ENCODE measurements around the gene RAB3GAP2. TPM values are rescaled to one million over a fixed set of nuclear protein-coding genes. Genes with fewer than 3 reads are reported as not detected.
"Not testable (repeated sequence)": the region's sequence is repeated elsewhere in the genome, so short reads cannot be mapped to it uniquely, and the experiment has no call there.

The RAB3GAP2 gene
- total RNA-seq, 1 experiment from 2014 or later = 27.8 TPM

- peaks cover 8% of the 10 kb centered on the region; the same call in 1 of the 2 replicates for H3K9me3 ChIP-seq (replicated peaks)
- no peak overlapping the region for H3K4me3 ChIP-seq
- no peak overlapping the region for H3K27ac ChIP-seq
- no peaks in the 10 kb centered on the region; the same call in 1 of the 2 replicates for H3K36me3 ChIP-seq
- H3K27me3 ChIP-seq = no peaks in the 10 kb centered on the region
- no peak for DNase-seq
- H3K4me1 ChIP-seq = no peaks in the 10 kb centered on the region
Measured at GRCh38 chr1:220239966-220240365, 32.3 kb downstream of the RAB3GAP2 start.

- Histone ChIP-seq H3K36me3 (no peaks in the 10 kb centered on the region; the same call in 1 of the 2 replicates), H3K27me3 (no peaks in the 10 kb centered on the region), H3K4me1 (no peaks in the 10 kb centered on the region), H3K9me3 (replicated peaks) (peaks cover 4% of the 10 kb centered on the region; the same call in 1 of the 2 replicates), H3K4me3 (no peak overlapping the region), H3K27ac (no peak overlapping the region)
- no peak for DNase-seq
Measured at GRCh38 chr1:220239213-220239612, 33.0 kb downstream of the RAB3GAP2 start.

- H3K4me3 ChIP-seq; H3K9me3 ChIP-seq (replicated peaks); H3K27ac ChIP-seq; H3K4me1 ChIP-seq; H3K36me3 ChIP-seq; H3K27me3 ChIP-seq; DNase-seq: not testable (repeated sequence)
Measured at GRCh38 chr1:220236278-220236677, 36.0 kb downstream of the RAB3GAP2 start.

- Histone ChIP-seq H3K27ac (no peak overlapping the region), H3K9me3 (replicated peaks) (no peaks in the 10 kb centered on the region), H3K4me3 (no peak overlapping the region), H3K27me3 (no peaks in the 10 kb centered on the region), H3K36me3 (peaks cover 6% of the 10 kb centered on the region), H3K4me1 (no peaks in the 10 kb centered on the region)
- no peak for DNase-seq
Measured at GRCh38 chr1:220235462-220235861, 36.8 kb downstream of the RAB3GAP2 start.

- DNase-seq = no peak
- H3K9me3 ChIP-seq (replicated peaks) = no peaks in the 10 kb centered on the region
- H3K4me1 ChIP-seq = no peaks in the 10 kb centered on the region
- H3K36me3 ChIP-seq = peaks cover 6% of the 10 kb centered on the region
- no peaks in the 10 kb centered on the region for H3K27me3 ChIP-seq
- no peak overlapping the region for H3K27ac ChIP-seq
- no peak overlapping the region for H3K4me3 ChIP-seq
Measured at GRCh38 chr1:220233927-220234326, 38.3 kb downstream of the RAB3GAP2 start.

GRCh38 chr1:220229771-220230170 lies 42.5 kb downstream of the RAB3GAP2 start:
- Histone ChIP-seq H3K36me3 (peaks cover 14% of the 10 kb centered on the region), H3K9me3 (replicated peaks) (no peaks in the 10 kb centered on the region), H3K4me1 (no peaks in the 10 kb centered on the region), H3K27ac (no peak overlapping the region), H3K27me3 (no peaks in the 10 kb centered on the region), H3K4me3 (no peak overlapping the region)
- DNase-seq = no peak

- no peak overlapping the region for H3K4me3 ChIP-seq
Measured at GRCh38 chr1:220227393-220227792, 44.9 kb downstream of the RAB3GAP2 start.

GRCh38 chr1:220226752-220227151 lies 45.5 kb downstream of the RAB3GAP2 start:
- Histone ChIP-seq H3K4me1 (no peaks in the 10 kb centered on the region), H3K9me3 (replicated peaks) (no peaks in the 10 kb centered on the region), H3K4me3 (no peak overlapping the region), H3K27me3 (no peaks in the 10 kb centered on the region), H3K27ac (no peak overlapping the region), H3K36me3 (peaks cover 11% of the 10 kb centered on the region; the same call in 1 of the 2 replicates)
- DNase-seq = no peak

More at GRCh38 chr1:220227393-220227792, 44.9 kb downstream of the RAB3GAP2 start:
- no peak overlapping the region for H3K27ac ChIP-seq
- H3K27me3 ChIP-seq = no peaks in the 10 kb centered on the region
- H3K4me1 ChIP-seq = no peaks in the 10 kb centered on the region
- peaks cover 13% of the 10 kb centered on the region for H3K36me3 ChIP-seq
- no peak for DNase-seq
- H3K9me3 ChIP-seq (replicated peaks) = no peaks in the 10 kb centered on the region

GRCh38 chr1:220225957-220226356 lies 46.3 kb downstream of the RAB3GAP2 start:
- no peak overlapping the region for H3K4me3 ChIP-seq

GRCh38 chr1:220224611-220225124 lies 47.6 kb downstream of the RAB3GAP2 start:
- H3K4me1 ChIP-seq = no peaks in the 10 kb centered on the region
- no peaks in the 10 kb centered on the region for H3K27me3 ChIP-seq
- no peaks in the 10 kb centered on the region for H3K9me3 ChIP-seq (replicated peaks)
- no peak for DNase-seq
- H3K36me3 ChIP-seq = peaks cover 15% of the 10 kb centered on the region
- no peak overlapping the region for H3K4me3 ChIP-seq
- H3K27ac ChIP-seq = no peak overlapping the region

More at GRCh38 chr1:220225957-220226356, 46.3 kb downstream of the RAB3GAP2 start:
- no peaks in the 10 kb centered on the region for H3K4me1 ChIP-seq
- no peaks in the 10 kb centered on the region for H3K9me3 ChIP-seq (replicated peaks)
- H3K36me3 ChIP-seq = peaks cover 15% of the 10 kb centered on the region
- DNase-seq = no peak
- H3K27ac ChIP-seq = no peak overlapping the region
- no peaks in the 10 kb centered on the region for H3K27me3 ChIP-seq

GRCh38 chr1:220224033-220224432 lies 48.2 kb downstream of the RAB3GAP2 start:
- no peak overlapping the region for H3K4me3 ChIP-seq
- no peaks in the 10 kb centered on the region for H3K9me3 ChIP-seq (replicated peaks)
- no peaks in the 10 kb centered on the region for H3K4me1 ChIP-seq
- H3K27ac ChIP-seq = no peak overlapping the region
- no peak for DNase-seq
- H3K27me3 ChIP-seq = no peaks in the 10 kb centered on the region
- peaks cover 15% of the 10 kb centered on the region for H3K36me3 ChIP-seq

GRCh38 chr1:220222939-220223338 lies 49.3 kb downstream of the RAB3GAP2 start:
- Histone ChIP-seq H3K27ac (no peak overlapping the region), H3K36me3 (peaks cover 9% of the 10 kb centered on the region), H3K27me3 (no peaks in the 10 kb centered on the region), H3K4me3 (no peak overlapping the region), H3K4me1 (no peaks in the 10 kb centered on the region), H3K9me3 (replicated peaks) (no peaks in the 10 kb centered on the region)
- no peak for DNase-seq

GRCh38 chr1:220221670-220222069 lies 50.6 kb downstream of the RAB3GAP2 start:
- no peak overlapping the region for H3K27ac ChIP-seq
- H3K4me3 ChIP-seq = no peak overlapping the region
- H3K27me3 ChIP-seq = no peaks in the 10 kb centered on the region
- H3K4me1 ChIP-seq = no peaks in the 10 kb centered on the region
- H3K36me3 ChIP-seq = peaks cover 8% of the 10 kb centered on the region
- no peaks in the 10 kb centered on the region for H3K9me3 ChIP-seq (replicated peaks)
- DNase-seq = no peak

GRCh38 chr1:220221269-220221668 lies 51.0 kb downstream of the RAB3GAP2 start:
- Histone ChIP-seq H3K27me3 (no peaks in the 10 kb centered on the region), H3K4me3 (no peak overlapping the region), H3K9me3 (replicated peaks) (no peaks in the 10 kb centered on the region), H3K4me1 (no peaks in the 10 kb centered on the region), H3K36me3 (peaks cover 8% of the 10 kb centered on the region), H3K27ac (no peak overlapping the region)
- no peak for DNase-seq

- H3K36me3 ChIP-seq; H3K4me3 ChIP-seq; H3K27me3 ChIP-seq; H3K9me3 ChIP-seq (replicated peaks); H3K27ac ChIP-seq; DNase-seq; H3K4me1 ChIP-seq: not testable (repeated sequence)
Measured at GRCh38 chr1:220220699-220221040, 51.6 kb downstream of the RAB3GAP2 start.

Data from SJCRH30 (cell line).